B cell (primary cell): ENCODE measurements around the gene ITCH. TPM values are rescaled to one million over a fixed set of nuclear protein-coding genes. Genes with fewer than 3 reads are reported as not detected.

Experiments
- ATAC-seq: fragments of 200-7000 bp; cut with Tn5 transposase; one replicate; pipeline ENCODE4 v1.10.0; 2021; ENCODE audit warnings: low read depth, mild to moderate bottlenecking, moderate number of reproducible peaks, moderate library complexity
- CTCF ChIA-PET: fragments of 350-600 bp; sonication (Branson Sonifier 250); formaldehyde crosslinking; loops from one replicate; lab custom pipeline; 2021; ENCODE audit warnings: antibody characterized with exemption, inconsistent platforms; lab: Charles Lee
- POLR2A ChIA-PET: fragments of 350-600 bp; sonication (Branson Sonifier 250); formaldehyde crosslinking; loops from one replicate; lab custom pipeline; 2021; ENCODE audit warnings: antibody characterized with exemption; lab: Charles Lee
- DNase-seq: peaks from one replicate; pipeline ENCODE4 v3.0.0; 2013
- H2AFZ ChIP-seq: 2 replicates; pipeline ENCODE4 v1.6.1; 2012; ENCODE audit warnings: mild to moderate bottlenecking, low read depth, low read length; ENCODE audit not compliant: insufficient read depth, poor library complexity, severe bottlenecking
- H3K27ac ChIP-seq, 2 donors: 1 replicate in 1 of 2; 2 replicates in 1 of 2; pipeline ENCODE4 v1.5.1; 2012 to 2013; ENCODE audit warnings: low read length in 2 of 2, mild to moderate bottlenecking in 2 of 2, moderate library complexity in 1 of 2
- H3K27me3 ChIP-seq, 4 experiments: fragments of 200-600 bp in 1 of 4; sonication (generic) in 1 of 4; replicated peaks in 1 of 4; 1 replicate in 2 of 4; 2 replicates in 2 of 4; pipeline versions ENCODE4 v1.6.1 to v1.7.0; 2013 to 2016; ENCODE audit warnings: low read length in 3 of 4, mild to moderate bottlenecking in 2 of 4, mixed read lengths in 1 of 4, moderate library complexity in 1 of 4; ENCODE audit not compliant: insufficient read depth in 4 of 4, control insufficient read depth in 3 of 4; ENCODE audit errors: control extremely low read depth in 1 of 4
- H3K36me3 ChIP-seq, 2 experiments: replicated peaks in 1 of 2; 1 replicate in 1 of 2; 2 replicates in 1 of 2; pipeline versions ENCODE4 v1.6.1 to v1.7.1; 2013; ENCODE audit warnings: low read length in 1 of 2; ENCODE audit not compliant: insufficient read depth in 2 of 2, control insufficient read depth in 1 of 2; ENCODE audit errors: control extremely low read depth in 1 of 2, extremely low read depth in 1 of 2
- H3K4me1 ChIP-seq, 2 donors: fragments of 200-600 bp in 1 of 2; sonication (generic) in 1 of 2; 1 replicate in 1 of 2; 2 replicates in 1 of 2; pipeline versions ENCODE4 v1.5.1 to v1.6.1; 2013 to 2017; ENCODE audit warnings: low read length in 2 of 2; ENCODE audit not compliant: control insufficient read depth in 2 of 2, insufficient read depth in 2 of 2
- H3K4me2 ChIP-seq: replicated peaks from 2 replicates; pipeline ENCODE3; 2012; ENCODE audit warnings: mild to moderate bottlenecking, low read depth, low read length; ENCODE audit not compliant: poor library complexity, severe bottlenecking
- H3K4me3 ChIP-seq, 5 experiments: fragments of 200-600 bp in 1 of 5; sonication (generic) in 1 of 5; 1 replicate in 3 of 5; 2 replicates in 2 of 5; pipeline versions ENCODE4 v1.5.1 to v1.7.0; 2011 to 2016; ENCODE audit warnings: low read length in 4 of 5, mild to moderate bottlenecking in 4 of 5, low read depth in 2 of 5, control low read depth in 1 of 5, moderate library complexity in 1 of 5; ENCODE audit not compliant: insufficient read depth in 1 of 5; ENCODE audit errors: control extremely low read depth in 1 of 5, extremely low read depth in 1 of 5
- H3K79me2 ChIP-seq: fragments of 200-600 bp; sonication (generic); one replicate; pipeline ENCODE4 v1.6.0; 2016; ENCODE audit warnings: low read length; ENCODE audit not compliant: control insufficient read depth, insufficient read depth
- H3K9ac ChIP-seq: fragments of 200-600 bp; sonication (generic); 2 replicates; pipeline ENCODE4 v1.6.1; 2017; ENCODE audit warnings: mild to moderate bottlenecking, low read length, moderate library complexity
- H3K9me3 ChIP-seq, 3 donors: one replicate each; pipeline versions ENCODE4 v1.6.1 to v1.7.1; 2013; ENCODE audit warnings: low read length in 2 of 3; ENCODE audit not compliant: control insufficient read depth in 2 of 3, insufficient read depth in 1 of 3; ENCODE audit errors: control extremely low read depth in 1 of 3
- H4K20me1 ChIP-seq: 2 replicates; pipeline ENCODE4 v1.6.0; 2012; ENCODE audit warnings: mild to moderate bottlenecking, low read length; ENCODE audit not compliant: insufficient read depth, control insufficient read depth, poor library complexity, severe bottlenecking
- H3K27ac Mint-ChIP-seq: one replicate; pipeline ENCODE4 v1.8.0; 2021; ENCODE audit warnings: mixed read lengths
- H3K27me3 Mint-ChIP-seq: one replicate; pipeline ENCODE4 v1.8.0; 2021; ENCODE audit warnings: mixed read lengths
- H3K4me1 Mint-ChIP-seq: one replicate; pipeline ENCODE4 v1.8.0; 2021; ENCODE audit warnings: mixed read lengths
- H3K4me3 Mint-ChIP-seq: one replicate; pipeline ENCODE4 v1.8.0; 2021; ENCODE audit warnings: mixed read lengths
- H3K9me3 Mint-ChIP-seq: one replicate; pipeline ENCODE4 v1.8.0; 2022; ENCODE audit warnings: mixed read lengths; ENCODE audit not compliant: insufficient read depth
- CTCF ChIP-seq: fragments of 200-600 bp; IDR thresholded peaks from one replicate; pipeline ENCODE4 v1.8.0; 2022; ENCODE audit warnings: antibody characterized with exemption, mild to moderate bottlenecking
- EZH2 ChIP-seq: IDR thresholded peaks from 2 replicates; pipeline ENCODE4 v1.6.1; 2012; ENCODE audit warnings: borderline replicate concordance, low read depth, mild to moderate bottlenecking, moderate library complexity, low read length; ENCODE audit not compliant: insufficient read depth, poor library complexity, severe bottlenecking
- WGBS: methylation state at CpG from one replicate; pipeline ENCODE4 v1.1.5; 2013; ENCODE audit warnings: missing lambda C conversion rate; ENCODE audit not compliant: insufficient coverage; 5-methylcytosine and 5-hydroxymethylcytosine counted together
- intact Hi-C: fragments of 100-400 bp; cut with micrococcal nuclease; formaldehyde crosslinking; loops from one replicate; pipeline ENCODE4 v1.10.0; 2022
- polyA plus RNA-seq: library from polyadenylated mRNA; depleted of rRNA; stranded (reverse); fragments of >200 nt; gene quantifications from 2 replicates; pipeline ENCODE4 v1.2.3, GENCODE V29; 2012
- total RNA-seq, 2 donors: library from RNA; stranded (reverse); fragments of 120-200 nt in 1 of 2; gene quantifications; 1 replicate in 1 of 2; 2 replicates in 1 of 2; pipeline versions ENCODE4 v1.2.3 to v1.2.4, GENCODE V29; 2013 to 2022

The ITCH gene
- total and polyA plus RNA-seq, 2 donors (not counting 1 experiment from before 2014, with no cell fraction given): 10.0 to 110 TPM

GRCh38 chr20:34473262-34473883, 110.3 kb downstream of the ITCH start:
- no peak overlapping the region for H3K27ac Mint-ChIP-seq
- CTCF ChIA-PET: interaction anchor here (0.6 to 2.3 kb wide), 3 partner anchors 9 to 251 kb away, joined by 3 to 21 read pairs (median 4); no protein-coding TSS in a partner anchor
- Histone ChIP-seq H3K9ac (no peak overlapping the region), H3K27me3 (no peaks in the 10 kb centered on the region), H3K4me2 (no peak overlapping the region), H3K9me3 (no peaks in the 10 kb centered on the region), H4K20me1 (no peaks in the 10 kb centered on the region), H3K4me3 (no peak overlapping the region), H3K27ac (no peak overlapping the region), H3K79me2 (peaks cover 3% of the 10 kb centered on the region), H3K36me3 (peaks cover 11 to 50% of the 10 kb centered on the region in 2 experiments), H2AFZ (no peak overlapping the region), H3K4me1 (peaks cover 0 to 3% of the 10 kb centered on the region in 2 donors)
- 50% methylated on average over 3 of the region's 5 CpGs for WGBS
- H3K4me1 Mint-ChIP-seq: peaks cover 9% of the 10 kb centered on the region
- H3K27me3 Mint-ChIP-seq: no peaks in the 10 kb centered on the region
- peak; percentile 45 for DNase-seq
- no peaks in the 10 kb centered on the region for H3K9me3 Mint-ChIP-seq
- ATAC-seq: peak; percentile 28
- H3K4me3 Mint-ChIP-seq: no peak overlapping the region
- POLR2A ChIA-PET: no interaction called here
- intact Hi-C loops: no loop called here
- TF ChIP-seq CTCF: peak; percentile 40
- no peak for TF ChIP-seq EZH2
